RWPE1 (cell line): ENCODE results near the gene TCF12.

Experiments used
- CTCF ChIA-PET: fragments of 350-600 bp; sonication (Branson Sonifier 250); formaldehyde crosslinking; extraction: SDS; loops from one replicate; lab custom pipeline; 2021; lab: Yijun Ruan, JAX
- POLR2A ChIA-PET: fragments of 400-600 bp; formaldehyde crosslinking; extraction: SDS; loops from one replicate; lab custom pipeline; 2020; ENCODE audit warnings: antibody characterized with exemption; ENCODE audit not compliant: low non-redundant PET; lab: Yijun Ruan, JAX
- DNase-seq: peaks from one replicate; pipeline ENCODE4 v3.0.0; 2012; ENCODE audit warnings: low spot score
- H3K27ac ChIP-seq: fragments of 450-650 bp; 2 replicates; pipeline ENCODE4 v1.5.1; 2017
- TF ChIP-seq, protein P1 (sequence below): fragments of 450-650 bp; conservative IDR thresholded peaks from 2 replicates; pipeline ENCODE4 v1.5.1; 2017; ENCODE audit warnings: low read depth, mild to moderate bottlenecking

The TCF12 gene

DNA sequence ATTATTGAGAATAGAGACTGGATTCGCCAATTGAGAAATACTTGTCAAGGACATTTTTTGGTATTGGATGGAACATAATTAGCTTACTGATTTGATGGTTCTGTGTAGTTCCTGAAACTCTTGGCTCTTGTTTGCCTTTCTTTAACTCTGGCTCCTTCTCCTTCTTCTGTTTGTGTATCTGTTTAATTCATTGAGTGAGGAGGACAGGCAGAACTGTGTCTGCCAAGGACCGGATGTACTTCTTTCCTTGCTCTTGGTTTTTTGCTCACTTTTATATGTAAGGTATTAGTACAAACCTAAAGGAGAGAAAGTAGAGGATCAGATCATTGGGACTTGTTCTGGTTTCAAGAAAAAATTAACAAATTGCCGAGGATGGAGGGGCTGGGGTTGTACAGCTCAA is 48.9 kb downstream of the TCF12 start:
- H3K27ac ChIP-seq = no peak overlapping the region
- POLR2A ChIA-PET = no interaction called here
- TF ChIP-seq, protein P1, sequence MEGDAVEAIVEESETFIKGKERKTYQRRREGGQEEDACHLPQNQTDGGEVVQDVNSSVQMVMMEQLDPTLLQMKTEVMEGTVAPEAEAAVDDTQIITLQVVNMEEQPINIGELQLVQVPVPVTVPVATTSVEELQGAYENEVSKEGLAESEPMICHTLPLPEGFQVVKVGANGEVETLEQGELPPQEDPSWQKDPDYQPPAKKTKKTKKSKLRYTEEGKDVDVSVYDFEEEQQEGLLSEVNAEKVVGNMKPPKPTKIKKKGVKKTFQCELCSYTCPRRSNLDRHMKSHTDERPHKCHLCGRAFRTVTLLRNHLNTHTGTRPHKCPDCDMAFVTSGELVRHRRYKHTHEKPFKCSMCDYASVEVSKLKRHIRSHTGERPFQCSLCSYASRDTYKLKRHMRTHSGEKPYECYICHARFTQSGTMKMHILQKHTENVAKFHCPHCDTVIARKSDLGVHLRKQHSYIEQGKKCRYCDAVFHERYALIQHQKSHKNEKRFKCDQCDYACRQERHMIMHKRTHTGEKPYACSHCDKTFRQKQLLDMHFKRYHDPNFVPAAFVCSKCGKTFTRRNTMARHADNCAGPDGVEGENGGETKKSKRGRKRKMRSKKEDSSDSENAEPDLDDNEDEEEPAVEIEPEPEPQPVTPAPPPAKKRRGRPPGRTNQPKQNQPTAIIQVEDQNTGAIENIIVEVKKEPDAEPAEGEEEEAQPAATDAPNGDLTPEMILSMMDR = no peak
- CTCF ChIA-PET = no interaction called here
- no peak for DNase-seq

DNA sequence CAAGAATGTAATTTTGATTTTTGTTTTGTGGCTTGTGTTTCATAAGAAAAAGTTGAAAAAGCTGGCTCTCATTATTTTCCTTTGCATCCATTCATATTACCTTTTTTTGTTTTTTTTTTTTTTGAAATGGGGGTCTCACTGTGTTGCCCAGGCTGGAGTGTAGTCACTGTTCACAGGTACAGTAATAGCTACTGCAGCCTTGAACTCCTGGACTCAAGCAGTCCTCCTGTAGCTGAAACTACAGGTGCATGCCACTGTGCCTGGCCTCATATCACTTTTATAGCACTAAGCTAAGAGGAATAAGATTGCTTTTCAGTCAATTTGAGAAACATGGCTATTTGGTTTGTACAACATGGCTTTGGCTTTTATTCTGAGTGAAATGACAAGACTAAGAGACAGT is 49.8 kb downstream of the TCF12 start:
- CTCF ChIA-PET = no interaction called here

DNA sequence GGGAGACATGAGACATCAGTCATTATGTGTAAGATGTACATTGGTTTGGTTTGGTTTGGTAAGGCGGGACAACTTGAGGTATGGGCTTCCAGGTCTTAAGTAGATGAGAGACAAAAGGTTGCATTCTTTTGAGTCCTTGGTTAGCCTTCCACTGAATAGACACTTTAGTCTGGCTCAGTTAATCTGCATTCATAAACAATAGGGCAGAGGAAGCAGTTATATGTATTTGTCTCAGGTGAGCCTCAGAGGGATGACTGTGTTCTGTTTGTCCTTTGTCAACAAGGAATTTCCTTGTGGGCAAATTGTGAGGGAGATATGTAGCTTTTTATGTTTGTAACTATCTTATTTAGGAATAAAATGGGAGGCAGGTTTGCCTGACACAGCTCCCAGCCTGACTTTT is 50.4 kb downstream of the TCF12 start:
- DNase-seq = no peak
- H3K27ac ChIP-seq = no peak overlapping the region
- POLR2A ChIA-PET = interaction anchor here (0.6 kb wide), 1 partner anchor 79 kb away, joined by 7 read pairs; no protein-coding TSS in a partner anchor
- TF ChIP-seq, protein P1 = no peak
- CTCF ChIA-PET = interaction anchor here (0.6 kb wide), 1 partner anchor 31 kb away, joined by 3 read pairs; no protein-coding TSS in a partner anchor

More for the DNA sequence above, 49.8 kb downstream of the TCF12 start:
- no peak for DNase-seq
- POLR2A ChIA-PET = no interaction called here
- TF ChIP-seq, protein P1 = no peak
- no peak overlapping the region for H3K27ac ChIP-seq

DNA sequence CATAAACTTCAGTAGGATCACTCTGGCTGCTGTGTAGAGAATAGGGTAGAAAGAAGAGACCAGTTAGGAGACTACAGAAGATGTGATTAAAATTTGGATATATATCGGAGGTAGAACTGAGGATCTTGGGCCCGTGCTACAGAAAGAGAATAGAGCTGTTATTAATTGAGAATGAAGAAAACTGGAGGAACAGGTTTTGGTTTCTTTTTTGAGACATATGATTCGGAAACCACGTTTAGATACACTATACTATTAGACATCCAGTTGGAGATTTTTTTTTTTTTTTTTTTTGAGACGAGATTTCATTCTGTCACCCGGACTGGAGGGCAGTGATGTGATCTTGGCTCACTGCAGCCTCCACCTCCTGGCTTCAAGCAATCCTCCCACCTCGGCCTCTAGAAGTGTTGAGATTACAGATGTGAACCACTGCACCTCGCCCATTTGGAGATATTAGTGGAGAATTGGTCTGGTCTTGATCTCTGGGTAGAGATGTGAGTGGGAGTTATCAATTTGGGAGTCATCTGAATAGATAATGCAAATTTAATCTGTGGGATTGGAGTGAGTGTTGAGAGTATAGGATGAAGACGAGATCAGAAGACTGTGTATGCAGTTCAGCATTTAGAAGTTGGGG is 50.9 kb downstream of the TCF12 start:
- ChIA-PET CTCF (interaction anchor here (0.6 kb wide), 1 partner anchor 30 kb away, joined by 3 read pairs; no protein-coding TSS in a partner anchor), POLR2A (interaction anchor here (0.6 kb wide), 1 partner anchor 80 kb away, joined by 7 read pairs; no protein-coding TSS in a partner anchor)
- TF ChIP-seq, protein P1 = no peak
- DNase-seq = peak; percentile 12
- no peak overlapping the region for H3K27ac ChIP-seq

DNA sequence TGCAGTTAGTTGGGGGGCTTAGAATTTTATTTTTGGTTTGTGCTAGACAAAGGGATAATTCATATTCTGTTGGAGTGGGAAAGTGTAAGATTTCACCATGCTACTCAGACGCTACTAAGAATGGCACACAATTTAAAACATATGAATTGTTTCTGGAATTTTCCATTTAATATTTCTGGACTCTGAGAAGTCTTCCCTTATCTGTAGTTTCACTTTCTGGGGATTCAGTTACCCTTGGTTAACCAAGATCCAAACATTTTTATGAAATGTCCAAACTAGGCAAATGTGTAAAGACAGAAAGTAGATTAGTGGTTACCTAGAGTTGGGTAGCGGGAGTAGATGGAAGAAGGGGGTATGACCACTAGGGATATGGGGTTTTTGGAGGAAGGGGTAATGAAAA is 53.1 kb downstream of the TCF12 start:
- no peak for DNase-seq
- TF ChIP-seq, protein P1 = no peak
- POLR2A ChIA-PET = no interaction called here
- no peak overlapping the region for H3K27ac ChIP-seq
- CTCF ChIA-PET = no interaction called here

DNA sequence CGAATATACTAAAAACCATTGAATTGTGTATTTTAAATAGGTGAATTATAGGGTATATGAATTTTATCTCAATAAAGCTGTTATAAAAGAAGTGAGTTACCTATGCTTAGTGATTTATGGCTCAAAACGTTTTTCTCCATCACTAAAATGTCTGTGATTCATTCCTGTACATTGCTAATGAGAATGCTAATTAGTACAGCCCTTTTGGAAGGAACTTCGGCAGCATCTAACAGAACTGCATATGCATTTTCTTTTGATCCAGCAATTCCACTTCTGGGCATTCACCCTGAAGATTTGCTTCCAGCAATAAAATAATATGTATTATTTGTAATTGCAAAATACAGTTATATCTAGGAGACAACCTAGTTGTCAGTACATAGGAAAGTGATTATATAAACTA is 53.6 kb downstream of the TCF12 start:
- DNase-seq = no peak
- ChIA-PET POLR2A (no interaction called here), CTCF (no interaction called here)
- H3K27ac ChIP-seq = no peak overlapping the region
- TF ChIP-seq, protein P1 = no peak
